Aorta (tissue), 5 donors: ENCODE data around the gene SYNDIG1. TPM values are rescaled to one million over a fixed set of nuclear protein-coding genes. Genes with fewer than 3 reads are reported as not detected.

Experiments used
- ATAC-seq: fragments of 200-7000 bp; cut with Tn5 transposase; one replicate; pipeline ENCODE4 v1.9.1; 2022; ENCODE audit warnings: moderate library complexity; ENCODE audit not compliant: low FRiP score
- DNase-seq, 2 donors: peaks; one replicate each; pipeline ENCODE4 v3.0.0-alpha.2; 2020
- H3K27ac ChIP-seq, 2 donors: one replicate each; pipeline ENCODE4 v1.5.1; 2013; ENCODE audit warnings: low read length in 2 of 2, mild to moderate bottlenecking in 2 of 2, moderate library complexity in 2 of 2, control low read depth in 1 of 2, inconsistent platforms in 1 of 2, low read depth in 1 of 2
- H3K27me3 ChIP-seq, 2 donors: one replicate each; pipeline ENCODE4 v1.6.1; 2013; ENCODE audit warnings: control low read depth in 1 of 2, low read length in 1 of 2, mild to moderate bottlenecking in 1 of 2, moderate library complexity in 1 of 2; ENCODE audit not compliant: insufficient read depth in 2 of 2, control insufficient read depth in 1 of 2
- H3K36me3 ChIP-seq, 2 donors: one replicate each; pipeline ENCODE4 v1.6.1; 2013; ENCODE audit warnings: control low read depth in 1 of 2, low read length in 1 of 2, mild to moderate bottlenecking in 1 of 2; ENCODE audit not compliant: insufficient read depth in 2 of 2, control insufficient read depth in 1 of 2
- H3K4me1 ChIP-seq, 2 donors: one replicate each; pipeline ENCODE4 v1.6.1; 2013; ENCODE audit warnings: low read length in 2 of 2, control low read depth in 1 of 2, mild to moderate bottlenecking in 1 of 2, moderate library complexity in 1 of 2; ENCODE audit not compliant: insufficient read depth in 2 of 2, control insufficient read depth in 1 of 2
- H3K4me3 ChIP-seq, 2 donors: one replicate each; pipeline ENCODE4 v1.5.1; 2013; ENCODE audit warnings: low read length in 2 of 2, control low read depth in 1 of 2, mild to moderate bottlenecking in 1 of 2
- H3K9me3 ChIP-seq: one replicate; pipeline ENCODE4 v1.6.1; 2013; ENCODE audit warnings: mild to moderate bottlenecking, low read length; ENCODE audit not compliant: control insufficient read depth
- WGBS, 2 donors: extraction: QIAGEN DNeasy Blood & Tissue Kit; methylation state at CpG; one replicate each; pipeline ENCODE4 v1.1.7; 2013; 5-methylcytosine and 5-hydroxymethylcytosine counted together
- intact Hi-C, 2 donors: fragments of 100-400 bp; cut with DNase I; formaldehyde crosslinking; loops; one replicate each; pipeline versions ENCODE4 v1.14.2 to v1.15.0; 2022
- polyA plus RNA-seq, 2 donors: library from polyadenylated mRNA; stranded (reverse); fragments of 200-250 nt; gene quantifications; one replicate each; pipeline ENCODE4 v1.2.3, GENCODE V29; 2013
- total RNA-seq, 2 donors: library from RNA; stranded (reverse); fragmentation: NEBNext Ultra II Directional; extraction: Animal tissue kit (Norgen Biotek cat#: 25700); gene quantifications; one replicate each; pipeline ENCODE4 v1.2.1, GENCODE V29; 2021
- donor health status: healthy with polysubstance abuse.
- donor health status: Bipolar disorder and iron deficiency.
- donor health status: DM: no; HTN: no; CAD: no.
- donor health status: DM: no; HTN: no; CAD: no.
- donor health status: DM: yes; HTN: yes; CAD: no.

Gene SYNDIG1
- total and polyA plus RNA-seq, 4 donors: 1.2 to 6.2 (median 2.9) TPM

DNA sequence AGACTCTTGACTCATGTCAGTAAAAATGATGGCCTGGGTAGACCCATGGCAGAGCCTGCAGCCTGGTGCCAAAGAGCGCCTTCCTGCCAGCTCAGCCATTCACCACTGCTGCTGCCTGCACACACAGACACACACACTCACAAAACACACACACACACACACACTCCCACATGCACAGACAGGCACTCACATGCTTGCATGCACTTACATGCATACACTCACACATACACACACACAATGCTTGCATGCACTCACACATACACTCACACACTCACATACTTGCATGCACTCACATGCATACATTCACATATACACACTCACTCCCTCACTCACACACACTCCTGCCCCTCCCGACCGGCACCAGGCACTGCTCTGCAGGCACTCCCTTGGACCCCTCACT is 18.0 kb upstream of the SYNDIG1 start:
- 82% methylated on average over 3 of the region's 3 CpGs for WGBS, 2 donors
- no peak for ATAC-seq
- Histone ChIP-seq H3K36me3 (no peaks in the 10 kb centered on the region), H3K4me3 (no peak overlapping the region), H3K27me3 (no peaks in the 10 kb centered on the region), H3K9me3 (no peaks in the 10 kb centered on the region), H3K27ac (no peak overlapping the region), H3K4me1 (no peaks in the 10 kb centered on the region)
- intact Hi-C loops: no loop called here
- DNase-seq: no peak

DNA sequence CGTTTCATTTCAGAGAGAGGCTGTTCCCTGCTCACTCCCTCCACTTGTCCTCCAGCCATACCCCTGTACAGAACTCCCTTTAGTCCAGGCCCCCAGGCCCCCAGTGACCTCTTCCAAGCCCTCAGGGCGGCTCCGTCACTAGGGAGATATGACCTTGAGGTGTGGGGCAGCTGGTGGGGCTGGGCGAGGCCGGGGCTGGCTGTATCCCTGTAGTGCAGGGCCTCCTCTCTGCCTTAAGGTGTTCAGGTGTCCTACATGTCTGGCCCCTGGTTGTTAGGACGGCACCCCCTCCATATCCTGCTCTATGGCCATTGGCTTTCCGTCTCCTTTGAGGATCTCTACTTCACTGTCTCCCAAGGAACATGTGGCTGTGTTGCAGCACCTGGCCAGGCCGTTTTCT is 17.4 kb upstream of the SYNDIG1 start:
- Histone ChIP-seq H3K36me3 (no peaks in the 10 kb centered on the region), H3K4me1 (no peaks in the 10 kb centered on the region), H3K9me3 (no peaks in the 10 kb centered on the region), H3K27ac (no peak overlapping the region), H3K27me3 (no peaks in the 10 kb centered on the region), H3K4me3 (no peak overlapping the region)
- 91% methylated on average over 8 of the region's 8 CpGs for WGBS, 2 donors
- intact Hi-C loops: no loop called here
- ATAC-seq: no peak
- DNase-seq: no peak

- Histone ChIP-seq H3K9me3 (no peaks in the 10 kb centered on the region), H3K4me1 (no peaks in the 10 kb centered on the region), H3K4me3 (no peak overlapping the region), H3K36me3 (no peaks in the 10 kb centered on the region), H3K27ac (no peak overlapping the region), H3K27me3 (no peaks in the 10 kb centered on the region)
- WGBS, 2 donors: 93% methylated on average over 9 of the region's 9 CpGs
- ATAC-seq (no peak), DNase-seq (no peak)
- intact Hi-C loops: no loop called here
Observed at GRCh38 chr20:24452498-24453127, 16.8 kb upstream of the SYNDIG1 start.

DNA sequence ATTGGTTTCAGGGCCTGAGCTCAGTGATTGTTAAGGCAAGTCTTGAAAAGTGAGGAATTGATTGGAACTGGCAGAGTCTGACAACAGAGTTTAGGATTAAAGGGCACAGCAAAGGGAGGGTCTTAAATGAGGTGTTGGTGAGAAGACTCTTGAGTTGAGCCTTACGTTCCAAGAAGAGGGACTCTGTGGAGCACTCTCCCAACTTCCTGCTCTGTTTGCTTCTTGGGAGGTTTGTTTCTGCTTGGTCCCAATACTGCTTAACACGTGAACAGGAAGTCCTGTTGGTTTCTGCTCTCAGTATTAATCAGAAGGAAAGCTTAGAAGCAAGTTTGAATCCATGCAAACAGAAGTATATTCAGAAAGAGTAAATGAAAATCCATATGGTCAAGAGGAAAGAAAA is 15.6 kb upstream of the SYNDIG1 start:
- no peaks in the 10 kb centered on the region for H3K9me3 ChIP-seq
- no peaks in the 10 kb centered on the region for H3K4me1 ChIP-seq
- ATAC-seq: no peak
- no peak overlapping the region for H3K27ac ChIP-seq
- no peak for DNase-seq
- no peaks in the 10 kb centered on the region for H3K27me3 ChIP-seq
- 82 to 84% methylated on average over 2 of the region's 2 CpGs for WGBS, 2 donors
- no peak overlapping the region for H3K4me3 ChIP-seq
- no peaks in the 10 kb centered on the region for H3K36me3 ChIP-seq
- intact Hi-C loops: no loop called here

DNA sequence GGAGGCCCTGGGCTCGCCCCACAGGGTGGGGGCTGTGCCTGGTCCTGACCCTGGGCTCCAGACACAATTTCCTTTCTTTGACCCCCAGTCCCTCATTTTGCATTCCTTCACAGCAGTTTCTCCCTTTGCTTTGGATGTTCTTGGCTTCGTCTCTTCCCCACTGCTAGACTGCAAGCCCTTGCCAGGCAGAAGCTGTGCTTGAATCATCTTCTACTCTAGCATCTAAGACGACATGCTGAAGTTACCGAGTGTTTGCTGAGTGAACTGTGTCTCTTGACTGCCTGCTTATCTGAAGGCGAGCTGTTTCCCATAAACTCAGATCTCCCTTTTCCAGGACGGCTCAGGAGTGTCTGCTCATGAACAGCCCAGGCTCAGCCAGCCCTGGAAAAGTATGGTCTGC is 14.3 kb upstream of the SYNDIG1 start:
- 66 to 74% methylated on average over 6 of the region's 6 CpGs for WGBS, 2 donors

DNA sequence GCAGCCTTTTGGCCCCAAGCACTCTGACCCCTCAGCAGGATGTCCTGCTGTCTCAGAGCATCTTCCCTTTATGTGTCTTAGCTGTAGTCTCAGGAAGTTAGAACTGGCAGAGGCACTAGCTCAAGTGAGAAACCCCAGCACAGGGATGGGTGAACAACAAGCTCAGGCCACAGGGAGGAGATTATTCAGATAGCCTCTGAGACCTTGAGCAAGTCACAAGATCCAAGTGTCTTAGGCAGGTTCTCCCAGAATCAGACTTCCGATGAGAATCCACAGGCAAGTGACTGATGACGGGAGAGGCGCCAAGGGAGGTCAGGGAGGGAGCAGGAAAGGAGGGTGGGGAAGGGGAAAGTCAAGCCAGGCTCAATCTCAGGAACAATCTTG is 13.0 kb upstream of the SYNDIG1 start:
- Histone ChIP-seq H3K36me3 (no peaks in the 10 kb centered on the region), H3K27ac (no peak overlapping the region), H3K9me3 (no peaks in the 10 kb centered on the region), H3K27me3 (no peaks in the 10 kb centered on the region), H3K4me1 (no peaks in the 10 kb centered on the region), H3K4me3 (no peak overlapping the region)
- ATAC-seq: no peak
- WGBS, 2 donors: 79 to 88% methylated on average over 3 of the region's 3 CpGs
- intact Hi-C loops: no loop called here
- DNase-seq: no peak

More for the DNA sequence above, 14.3 kb upstream of the SYNDIG1 start:
- DNase-seq: no peak
- Histone ChIP-seq H3K4me3 (no peak overlapping the region), H3K4me1 (no peaks in the 10 kb centered on the region), H3K36me3 (no peaks in the 10 kb centered on the region), H3K9me3 (no peaks in the 10 kb centered on the region), H3K27me3 (no peaks in the 10 kb centered on the region), H3K27ac (no peak overlapping the region)
- no peak for ATAC-seq
- intact Hi-C loops: no loop called here

DNA sequence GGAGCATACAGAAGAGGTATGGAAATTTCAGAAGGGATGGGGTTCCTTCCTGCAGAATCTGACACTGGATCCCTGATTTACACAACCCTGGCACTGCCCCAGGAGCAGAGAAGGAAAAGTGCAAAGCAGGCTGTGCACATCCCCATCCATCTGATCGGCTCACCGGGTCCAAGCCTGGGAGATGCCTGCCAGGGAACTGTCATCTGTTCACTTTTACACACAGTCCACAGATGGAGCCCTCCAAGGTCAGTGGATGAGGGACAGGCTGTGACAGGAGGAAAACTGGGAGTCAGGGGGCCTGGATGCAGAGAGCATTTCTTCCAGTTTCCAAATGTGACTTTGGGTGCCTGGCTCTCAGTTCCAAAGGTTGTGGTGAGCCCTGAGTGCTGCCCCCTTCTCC is 11.0 kb upstream of the SYNDIG1 start:
- H3K4me1 ChIP-seq: no peaks in the 10 kb centered on the region
- no peak overlapping the region for H3K27ac ChIP-seq
- no peaks in the 10 kb centered on the region for H3K27me3 ChIP-seq
- no peaks in the 10 kb centered on the region for H3K9me3 ChIP-seq
- WGBS, 2 donors: 31 to 34% methylated on average over 2 of the region's 2 CpGs
- H3K36me3 ChIP-seq: no peaks in the 10 kb centered on the region
- intact Hi-C loops: no loop called here
- no peak for DNase-seq
- no peak overlapping the region for H3K4me3 ChIP-seq
- no peak for ATAC-seq

GRCh38 chr20:24459733-24460132 is 9.7 kb upstream of the SYNDIG1 start:
- Histone ChIP-seq H3K27ac (no peak overlapping the region), H3K9me3 (no peaks in the 10 kb centered on the region), H3K27me3 (no peaks in the 10 kb centered on the region), H3K36me3 (no peaks in the 10 kb centered on the region), H3K4me3 (no peak overlapping the region), H3K4me1 (no peaks in the 10 kb centered on the region)
- intact Hi-C loops: loop anchor here in 1 of 2 donors (10.0 kb wide), 2 partner anchors 45 to 295 kb away; no protein-coding TSS in a partner anchor
- ATAC-seq (no peak), DNase-seq (no peak)
- 97 to 100% methylated on average over 2 of the region's 2 CpGs for WGBS, 2 donors

- no peaks in the 10 kb centered on the region for H3K36me3 ChIP-seq
- intact Hi-C loops: loop anchor here in 1 of 2 donors (10.0 kb wide), 2 partner anchors 46 to 296 kb away; no protein-coding TSS in a partner anchor
- H3K4me3 ChIP-seq: no peak overlapping the region
- no peaks in the 10 kb centered on the region for H3K4me1 ChIP-seq
- ATAC-seq (no peak), DNase-seq (no peak)
- WGBS, 2 donors: 97% methylated on average over 7 of the region's 7 CpGs
- H3K27ac ChIP-seq: no peak overlapping the region
- H3K9me3 ChIP-seq: no peaks in the 10 kb centered on the region
- H3K27me3 ChIP-seq: no peaks in the 10 kb centered on the region
Observed at GRCh38 chr20:24460712-24461111, 8.7 kb upstream of the SYNDIG1 start.
